ENCODE data around the gene KDM4B.

Gene KDM4B

DNA sequence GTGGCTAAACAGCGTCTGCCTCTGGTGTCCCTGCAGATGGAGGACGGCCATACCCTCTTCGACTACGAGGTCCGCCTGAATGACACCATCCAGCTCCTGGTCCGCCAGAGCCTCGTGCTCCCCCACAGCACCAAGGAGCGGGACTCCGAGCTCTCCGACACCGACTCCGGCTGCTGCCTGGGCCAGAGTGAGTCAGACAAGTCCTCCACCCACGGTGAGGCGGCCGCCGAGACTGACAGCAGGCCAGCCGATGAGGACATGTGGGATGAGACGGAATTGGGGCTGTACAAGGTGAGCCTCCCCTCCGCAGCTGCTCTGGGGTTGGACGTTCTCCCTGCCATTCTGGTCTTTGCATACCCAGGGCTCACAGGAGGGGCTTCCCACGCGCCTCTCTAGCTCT is 39.7 kb upstream of the KDM4B start:
- DNase-seq (ENCODE audit: low read depth in 1 of 2, low spot score in 1 of 2), result no peak
- Histone ChIP-seq H3K4me3 (replicated peaks; ENCODE audit: insufficient read depth, low read length) (no peak overlapping the region), H3K27ac (replicated peaks) (no peak overlapping the region), H3K27me3 (ENCODE audit: insufficient read depth, poor library complexity, severe bottlenecking) (no peaks in the 10 kb centered on the region)
- TF ChIP-seq, protein P1, sequence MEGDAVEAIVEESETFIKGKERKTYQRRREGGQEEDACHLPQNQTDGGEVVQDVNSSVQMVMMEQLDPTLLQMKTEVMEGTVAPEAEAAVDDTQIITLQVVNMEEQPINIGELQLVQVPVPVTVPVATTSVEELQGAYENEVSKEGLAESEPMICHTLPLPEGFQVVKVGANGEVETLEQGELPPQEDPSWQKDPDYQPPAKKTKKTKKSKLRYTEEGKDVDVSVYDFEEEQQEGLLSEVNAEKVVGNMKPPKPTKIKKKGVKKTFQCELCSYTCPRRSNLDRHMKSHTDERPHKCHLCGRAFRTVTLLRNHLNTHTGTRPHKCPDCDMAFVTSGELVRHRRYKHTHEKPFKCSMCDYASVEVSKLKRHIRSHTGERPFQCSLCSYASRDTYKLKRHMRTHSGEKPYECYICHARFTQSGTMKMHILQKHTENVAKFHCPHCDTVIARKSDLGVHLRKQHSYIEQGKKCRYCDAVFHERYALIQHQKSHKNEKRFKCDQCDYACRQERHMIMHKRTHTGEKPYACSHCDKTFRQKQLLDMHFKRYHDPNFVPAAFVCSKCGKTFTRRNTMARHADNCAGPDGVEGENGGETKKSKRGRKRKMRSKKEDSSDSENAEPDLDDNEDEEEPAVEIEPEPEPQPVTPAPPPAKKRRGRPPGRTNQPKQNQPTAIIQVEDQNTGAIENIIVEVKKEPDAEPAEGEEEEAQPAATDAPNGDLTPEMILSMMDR (IDR thresholded peaks at IDR 0.05; ENCODE audit: insufficient read depth, low read length), result no peak
- TF ChIP-seq GABPA (IDR thresholded peaks at IDR 0.05; ENCODE audit: low read depth) (no peak), SPI1 (IDR thresholded peaks at IDR 0.05; ENCODE audit: borderline replicate concordance, low read depth) (no peak), POLR2AphosphoS5 (IDR thresholded peaks at IDR 0.05; ENCODE audit: low read depth) (no peak)
- TF ChIP-seq, protein P2, sequence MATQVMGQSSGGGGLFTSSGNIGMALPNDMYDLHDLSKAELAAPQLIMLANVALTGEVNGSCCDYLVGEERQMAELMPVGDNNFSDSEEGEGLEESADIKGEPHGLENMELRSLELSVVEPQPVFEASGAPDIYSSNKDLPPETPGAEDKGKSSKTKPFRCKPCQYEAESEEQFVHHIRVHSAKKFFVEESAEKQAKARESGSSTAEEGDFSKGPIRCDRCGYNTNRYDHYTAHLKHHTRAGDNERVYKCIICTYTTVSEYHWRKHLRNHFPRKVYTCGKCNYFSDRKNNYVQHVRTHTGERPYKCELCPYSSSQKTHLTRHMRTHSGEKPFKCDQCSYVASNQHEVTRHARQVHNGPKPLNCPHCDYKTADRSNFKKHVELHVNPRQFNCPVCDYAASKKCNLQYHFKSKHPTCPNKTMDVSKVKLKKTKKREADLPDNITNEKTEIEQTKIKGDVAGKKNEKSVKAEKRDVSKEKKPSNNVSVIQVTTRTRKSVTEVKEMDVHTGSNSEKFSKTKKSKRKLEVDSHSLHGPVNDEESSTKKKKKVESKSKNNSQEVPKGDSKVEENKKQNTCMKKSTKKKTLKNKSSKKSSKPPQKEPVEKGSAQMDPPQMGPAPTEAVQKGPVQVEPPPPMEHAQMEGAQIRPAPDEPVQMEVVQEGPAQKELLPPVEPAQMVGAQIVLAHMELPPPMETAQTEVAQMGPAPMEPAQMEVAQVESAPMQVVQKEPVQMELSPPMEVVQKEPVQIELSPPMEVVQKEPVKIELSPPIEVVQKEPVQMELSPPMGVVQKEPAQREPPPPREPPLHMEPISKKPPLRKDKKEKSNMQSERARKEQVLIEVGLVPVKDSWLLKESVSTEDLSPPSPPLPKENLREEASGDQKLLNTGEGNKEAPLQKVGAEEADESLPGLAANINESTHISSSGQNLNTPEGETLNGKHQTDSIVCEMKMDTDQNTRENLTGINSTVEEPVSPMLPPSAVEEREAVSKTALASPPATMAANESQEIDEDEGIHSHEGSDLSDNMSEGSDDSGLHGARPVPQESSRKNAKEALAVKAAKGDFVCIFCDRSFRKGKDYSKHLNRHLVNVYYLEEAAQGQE (IDR thresholded peaks at IDR 0.05; ENCODE audit: insufficient replicate concordance, low read depth), result no peak

GRCh38 chr19:4930664-4931063 is 38.2 kb upstream of the KDM4B start:
- TF ChIP-seq SPI1 (IDR thresholded peaks at IDR 0.05; ENCODE audit: borderline replicate concordance, low read depth), result no peak
- TF ChIP-seq, protein P2 (IDR thresholded peaks at IDR 0.05; ENCODE audit: insufficient replicate concordance, low read depth), result no peak
- TF ChIP-seq GABPA (IDR thresholded peaks at IDR 0.05; ENCODE audit: low read depth), result no peak
- no peak for TF ChIP-seq POLR2AphosphoS5 (IDR thresholded peaks at IDR 0.05; ENCODE audit: low read depth)
- TF ChIP-seq, protein P1 (IDR thresholded peaks at IDR 0.05; ENCODE audit: insufficient read depth, low read length), result no peak
- Histone ChIP-seq H3K27ac (replicated peaks) (no peak overlapping the region), H3K4me3 (replicated peaks; ENCODE audit: insufficient read depth, low read length) (no peak overlapping the region), H3K27me3 (ENCODE audit: insufficient read depth, poor library complexity, severe bottlenecking) (no peaks in the 10 kb centered on the region)
- no peak for DNase-seq (ENCODE audit: low read depth in 1 of 2, low spot score in 1 of 2)

GRCh38 chr19:4932711-4933110 is 36.2 kb upstream of the KDM4B start:
- Histone ChIP-seq H3K4me3 (replicated peaks; ENCODE audit: insufficient read depth, low read length) (no peak overlapping the region), H3K27ac (replicated peaks) (no peak overlapping the region), H3K27me3 (ENCODE audit: insufficient read depth, poor library complexity, severe bottlenecking) (no peaks in the 10 kb centered on the region)
- DNase-seq (ENCODE audit: low read depth in 1 of 2, low spot score in 1 of 2), result no peak
- TF ChIP-seq POLR2AphosphoS5 (IDR thresholded peaks at IDR 0.05; ENCODE audit: low read depth) (no peak), GABPA (IDR thresholded peaks at IDR 0.05; ENCODE audit: low read depth) (no peak), SPI1 (IDR thresholded peaks at IDR 0.05; ENCODE audit: borderline replicate concordance, low read depth) (no peak)
- TF ChIP-seq, protein P2 (IDR thresholded peaks at IDR 0.05; ENCODE audit: insufficient replicate concordance, low read depth), result no peak
- TF ChIP-seq, protein P1 (IDR thresholded peaks at IDR 0.05; ENCODE audit: insufficient read depth, low read length), result no peak
